Chondrocyte (in vitro differentiated cells): ENCODE results near the gene QDPR. TPM values are rescaled to one million over a fixed set of nuclear protein-coding genes. Genes with fewer than 3 reads are reported as not detected.

ENCODE experiments used
- DNase-seq: peaks from one replicate; pipeline ENCODE4 v3.0.0; 2021; ENCODE audit warnings: mixed read lengths, low spot score
- H3K27ac Mint-ChIP-seq: one replicate; pipeline ENCODE4 v1.8.0; 2021; ENCODE audit warnings: mild to moderate bottlenecking, moderate library complexity, mixed read lengths; ENCODE audit not compliant: unreplicated experiment
- H3K27me3 Mint-ChIP-seq: 2 replicates; pipeline ENCODE4 v1.8.0; 2021; ENCODE audit warnings: low read depth, mixed read lengths
- H3K36me3 Mint-ChIP-seq: 2 replicates; pipeline ENCODE4 v1.8.0; 2021; ENCODE audit warnings: low read depth, mixed read lengths
- H3K4me1 Mint-ChIP-seq: 2 replicates; pipeline ENCODE4 v1.8.0; 2021; ENCODE audit warnings: low read depth, mild to moderate bottlenecking, mixed read lengths
- H3K4me3 Mint-ChIP-seq: one replicate; pipeline ENCODE4 v1.8.0; 2021; ENCODE audit warnings: mild to moderate bottlenecking, moderate library complexity, mixed read lengths; ENCODE audit not compliant: unreplicated experiment
- H3K9me3 Mint-ChIP-seq: 2 replicates; pipeline ENCODE4 v1.8.0; 2021; ENCODE audit warnings: low read depth, mixed read lengths
- CTCF ChIP-seq: fragments of 200-600 bp; sonication (generic); IDR thresholded peaks from 2 replicates; pipeline ENCODE4 v1.5.0; 2021; ENCODE audit warnings: antibody characterized with exemption, mild to moderate bottlenecking, moderate library complexity
- total RNA-seq: library from RNA; stranded (reverse); gene quantifications from 3 replicates; pipeline ENCODE4 v1.2.1, GENCODE V29; 2021

QDPR gene
- total RNA-seq, 1 donor from 2014 or later, result 23.3 TPM

GRCh38 chr4:17528551-17529165, 16.8 kb upstream of the QDPR start:
- Mint-ChIP-seq H3K27me3 (peaks cover 5% of the 10 kb centered on the region), H3K27ac (no peak overlapping the region), H3K4me3 (no peak overlapping the region)

GRCh38 chr4:17526695-17527477, 15.0 kb upstream of the QDPR start:
- no peak overlapping the region for H3K4me3 Mint-ChIP-seq
- peaks cover 5% of the 10 kb centered on the region for H3K4me1 Mint-ChIP-seq
- peaks cover 13% of the 10 kb centered on the region for H3K27me3 Mint-ChIP-seq
- no peak for DNase-seq
- H3K27ac Mint-ChIP-seq, result no peak overlapping the region
- no peak for TF ChIP-seq CTCF
- no peaks in the 10 kb centered on the region for H3K9me3 Mint-ChIP-seq
- no peaks in the 10 kb centered on the region for H3K36me3 Mint-ChIP-seq

More at GRCh38 chr4:17528551-17529165, 16.8 kb upstream of the QDPR start:
- no peaks in the 10 kb centered on the region for H3K36me3 Mint-ChIP-seq
- no peaks in the 10 kb centered on the region for H3K9me3 Mint-ChIP-seq
- TF ChIP-seq CTCF, result no peak
- peaks cover 5% of the 10 kb centered on the region for H3K4me1 Mint-ChIP-seq
- no peak for DNase-seq

GRCh38 chr4:17523662-17524061, 11.8 kb upstream of the QDPR start:
- Mint-ChIP-seq H3K9me3 (no peaks in the 10 kb centered on the region), H3K36me3 (no peaks in the 10 kb centered on the region), H3K27ac (no peak overlapping the region), H3K4me3 (no peak overlapping the region), H3K27me3 (peaks cover 18% of the 10 kb centered on the region), H3K4me1 (peaks cover 5% of the 10 kb centered on the region)
- no peak for DNase-seq
- no peak for TF ChIP-seq CTCF

- no peak overlapping the region for H3K4me3 Mint-ChIP-seq
- no peaks in the 10 kb centered on the region for H3K36me3 Mint-ChIP-seq
- peaks cover 24% of the 10 kb centered on the region for H3K27me3 Mint-ChIP-seq
- H3K27ac Mint-ChIP-seq, result no peak overlapping the region
- no peak for DNase-seq
- no peaks in the 10 kb centered on the region for H3K9me3 Mint-ChIP-seq
- no peak for TF ChIP-seq CTCF
- no peaks in the 10 kb centered on the region for H3K4me1 Mint-ChIP-seq
These were observed 9.7 kb upstream of the QDPR start for GRCh38 chr4:17521595-17521994.

- no peak overlapping the region for H3K27ac Mint-ChIP-seq
These were observed 5.8 kb upstream of the QDPR start for GRCh38 chr4:17517664-17518063.

More at GRCh38 chr4:17517664-17518063, 5.8 kb upstream of the QDPR start:
- H3K36me3 Mint-ChIP-seq, result no peaks in the 10 kb centered on the region
- no peak for DNase-seq
- H3K27me3 Mint-ChIP-seq, result peaks cover 25% of the 10 kb centered on the region
- no peaks in the 10 kb centered on the region for H3K9me3 Mint-ChIP-seq
- H3K4me1 Mint-ChIP-seq, result peaks cover under 1% of the 10 kb centered on the region
- no peak for TF ChIP-seq CTCF
- H3K4me3 Mint-ChIP-seq, result no peak overlapping the region
